ENCODE measurements around the gene SSC5D.

DNA sequence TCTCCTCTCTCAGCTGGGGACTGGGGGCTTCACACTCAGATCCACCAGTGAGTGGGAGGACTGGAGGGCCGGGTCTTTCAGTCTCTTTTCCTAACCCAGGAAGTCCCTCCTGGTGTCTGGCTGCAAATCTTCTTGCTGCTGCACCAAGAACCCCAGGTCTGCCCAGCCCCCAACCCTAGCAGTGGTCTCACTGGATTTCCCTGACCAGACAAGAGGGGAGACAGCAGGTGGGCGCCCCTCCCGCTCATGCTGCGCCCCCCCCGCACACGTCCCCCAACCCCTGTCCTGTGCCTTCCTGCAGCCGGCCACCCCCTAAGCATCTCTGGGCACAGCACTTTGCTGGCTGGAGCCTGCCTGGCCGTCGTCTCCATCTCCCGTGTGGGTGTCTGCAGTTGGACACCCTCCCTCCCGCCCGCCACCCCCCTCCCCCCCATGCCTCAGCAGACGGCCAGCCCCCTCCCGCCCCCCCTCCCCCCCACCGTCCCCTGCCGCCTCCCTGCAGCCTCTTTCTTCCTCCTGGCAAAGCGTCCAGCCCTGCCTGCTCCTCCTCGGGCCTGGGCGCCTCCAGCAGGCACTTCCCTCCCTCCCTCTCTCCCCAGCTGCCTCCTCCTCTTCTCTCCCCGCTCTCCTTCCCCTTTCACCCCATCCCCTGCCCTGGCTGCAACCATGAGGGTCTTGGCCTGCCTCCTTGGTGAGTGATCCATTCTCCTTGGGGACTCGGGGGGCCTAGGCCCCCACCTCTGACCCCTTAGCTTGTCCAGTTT is at the start of gene SSC5D:
- TF ChIP-seq POLR2A (IDR thresholded peaks at IDR 0.05; ENCODE audit: low read depth, low read length) (no peak), CTCF (conservative IDR thresholded peaks at IDR 0.05; ENCODE audit: low read depth, low read length) (no peak), BHLHE40 (IDR thresholded peaks at IDR 0.05; ENCODE audit: low read depth, low read length) (no peak), CEBPB (IDR thresholded peaks at IDR 0.05; ENCODE audit: low read depth, low read length) (no peak), MXI1 (IDR thresholded peaks at IDR 0.05; ENCODE audit: borderline replicate concordance, low read depth, low read length) (no peak), MAFK (IDR thresholded peaks at IDR 0.05; ENCODE audit: low read depth, low read length) (no peak), RCOR1 (IDR thresholded peaks at IDR 0.05; ENCODE audit: insufficient replicate concordance, low read length) (no peak), SMC3 (IDR thresholded peaks at IDR 0.05; ENCODE audit: low read depth, low read length) (no peak), ELK1 (IDR thresholded peaks at IDR 0.05; ENCODE audit: borderline replicate concordance, low read depth, low read length) (no peak), RFX5 (IDR thresholded peaks at IDR 0.05; ENCODE audit: low read depth, low read length) (no peak), RAD21 (IDR thresholded peaks at IDR 0.05; ENCODE audit: low read length) (no peak), MAZ (IDR thresholded peaks at IDR 0.05; ENCODE audit: borderline replicate concordance, low read depth, low read length) (no peak)

Data from IMR-90 (cell line).